Neutrophil (primary cell): Measurements from ENCODE around the gene ID4.

Experiments used
- H3K27ac ChIP-seq: fragments of 200-600 bp; sonication (generic); 2 replicates; pipeline ENCODE4 v1.5.1; 2016; ENCODE audit warnings: mild to moderate bottlenecking, moderate library complexity
- H3K27me3 ChIP-seq: fragments of 200-600 bp; sonication (generic); 2 replicates; pipeline ENCODE4 v1.6.0; 2016; ENCODE audit warnings: mild to moderate bottlenecking
- H3K36me3 ChIP-seq: fragments of 200-600 bp; sonication (generic); 2 replicates; pipeline ENCODE4 v1.5.1; 2017
- H3K4me1 ChIP-seq, 2 experiments: fragments of 200-600 bp in 1 of 2; sonication (generic) in 1 of 2; 1 replicate in 1 of 2; 2 replicates in 1 of 2; pipeline versions ENCODE4 v1.5.1 to v1.6.1; 2013 to 2016; ENCODE audit warnings: low read depth in 1 of 2, low read length in 1 of 2, mild to moderate bottlenecking in 1 of 2, moderate library complexity in 1 of 2; ENCODE audit not compliant: control insufficient read depth in 1 of 2, insufficient read depth in 1 of 2
- H3K4me3 ChIP-seq, 2 experiments: fragments of 200-600 bp in 1 of 2; sonication (generic) in 1 of 2; 1 replicate in 1 of 2; 2 replicates in 1 of 2; pipeline ENCODE4 v1.5.1; 2013 to 2016; ENCODE audit warnings: low read depth in 1 of 2, low read length in 1 of 2, mild to moderate bottlenecking in 1 of 2, moderate library complexity in 1 of 2
- H3K9me3 ChIP-seq: fragments of 200-600 bp; sonication (generic); 2 replicates; pipeline ENCODE4 v1.5.1; 2016
- CTCF ChIP-seq: fragments of 200-600 bp; sonication (generic); IDR thresholded peaks from 2 replicates; pipeline ENCODE4 v1.5.1; 2016; ENCODE audit warnings: antibody characterized with exemption

The ID4 gene

GRCh38 chr6:19891451-19891850 is 54.3 kb downstream of the ID4 start:
- Histone ChIP-seq H3K27ac (no peak overlapping the region), H3K4me3 (no peak overlapping the region), H3K4me1 (no peaks in the 10 kb centered on the region), H3K27me3 (no peaks in the 10 kb centered on the region), H3K36me3 (no peaks in the 10 kb centered on the region), H3K9me3 (no peaks in the 10 kb centered on the region)
- no peak for TF ChIP-seq CTCF
